Measurements from ENCODE around the gene FOXK1.
"Not testable (repeated sequence)": the region's sequence is repeated elsewhere in the genome, so short reads cannot be mapped to it uniquely, and the experiment has no call there.

The FOXK1 gene

DNA sequence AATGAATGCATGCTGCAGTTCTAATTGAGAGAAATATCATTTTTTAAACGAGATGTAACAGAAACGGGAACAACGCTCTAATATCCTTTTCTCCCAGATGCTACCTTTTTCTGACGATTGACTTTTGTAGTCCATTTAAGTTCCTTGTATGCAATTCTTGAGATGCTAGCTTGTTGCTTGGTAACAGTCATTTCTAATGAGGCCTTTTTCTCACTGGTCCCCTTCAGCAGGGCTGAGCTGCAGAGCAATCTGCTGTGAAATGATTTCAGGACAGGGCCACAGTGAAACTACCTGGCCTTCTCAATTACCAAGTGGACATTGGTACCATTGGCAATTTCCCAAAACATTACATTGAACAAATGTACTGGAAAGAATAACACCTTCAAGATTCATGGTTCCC, 26.2 kb upstream of the FOXK1 start:
- no peak overlapping the region for H3K4me3 Mint-ChIP-seq

DNA sequence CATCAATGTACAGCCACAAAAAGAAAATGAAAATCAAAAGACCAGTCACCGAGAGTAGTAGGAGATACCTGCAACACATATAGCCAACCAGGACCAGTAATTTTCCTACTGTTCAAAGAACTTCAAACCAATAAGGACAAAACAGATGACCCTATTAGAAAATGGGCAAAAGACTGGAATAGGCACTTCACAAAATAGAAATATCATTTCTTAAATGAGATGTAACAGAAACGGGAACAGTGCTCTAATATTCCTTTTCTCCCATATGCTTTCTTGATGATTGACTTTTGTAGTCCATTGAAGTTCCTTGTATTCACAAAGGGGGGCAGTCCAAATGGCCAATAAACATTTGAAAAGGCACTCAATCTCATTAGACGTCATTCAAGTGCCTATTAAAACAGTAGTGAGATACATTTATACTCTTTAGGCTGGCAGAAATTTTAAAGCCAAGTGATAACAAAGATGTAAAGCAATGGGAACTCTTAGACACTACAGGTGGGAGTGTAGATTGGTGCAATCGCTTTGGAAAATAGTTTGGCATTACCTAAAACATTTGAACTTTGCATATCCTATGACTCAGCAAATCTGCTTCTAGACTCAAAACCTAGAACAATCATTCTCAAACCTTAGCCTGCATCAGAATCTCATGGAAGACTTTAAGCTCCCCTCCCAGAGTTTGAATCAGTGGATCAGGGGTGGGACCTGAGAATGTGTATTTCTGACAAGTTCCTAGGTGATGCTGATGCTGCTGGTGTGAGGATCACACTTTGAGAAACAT, 24.3 kb upstream of the FOXK1 start:
- no peak overlapping the region for H3K4me3 Mint-ChIP-seq
- H3K4me1 Mint-ChIP-seq (ENCODE audit: low read depth), result no peaks in the 10 kb centered on the region
- intact Hi-C loops (cut with micrococcal nuclease), result no loop called here

More for the DNA sequence above, 26.2 kb upstream of the FOXK1 start:
- Mint-ChIP-seq H3K27me3 (no peaks in the 10 kb centered on the region), H3K36me3 (ENCODE audit: low read depth) (no peaks in the 10 kb centered on the region), H3K9me3 (peaks cover 22% of the 10 kb centered on the region), H3K27ac (no peak overlapping the region), H3K4me1 (ENCODE audit: low read depth) (no peaks in the 10 kb centered on the region)
- intact Hi-C loops (cut with micrococcal nuclease), result no loop called here

DNA sequence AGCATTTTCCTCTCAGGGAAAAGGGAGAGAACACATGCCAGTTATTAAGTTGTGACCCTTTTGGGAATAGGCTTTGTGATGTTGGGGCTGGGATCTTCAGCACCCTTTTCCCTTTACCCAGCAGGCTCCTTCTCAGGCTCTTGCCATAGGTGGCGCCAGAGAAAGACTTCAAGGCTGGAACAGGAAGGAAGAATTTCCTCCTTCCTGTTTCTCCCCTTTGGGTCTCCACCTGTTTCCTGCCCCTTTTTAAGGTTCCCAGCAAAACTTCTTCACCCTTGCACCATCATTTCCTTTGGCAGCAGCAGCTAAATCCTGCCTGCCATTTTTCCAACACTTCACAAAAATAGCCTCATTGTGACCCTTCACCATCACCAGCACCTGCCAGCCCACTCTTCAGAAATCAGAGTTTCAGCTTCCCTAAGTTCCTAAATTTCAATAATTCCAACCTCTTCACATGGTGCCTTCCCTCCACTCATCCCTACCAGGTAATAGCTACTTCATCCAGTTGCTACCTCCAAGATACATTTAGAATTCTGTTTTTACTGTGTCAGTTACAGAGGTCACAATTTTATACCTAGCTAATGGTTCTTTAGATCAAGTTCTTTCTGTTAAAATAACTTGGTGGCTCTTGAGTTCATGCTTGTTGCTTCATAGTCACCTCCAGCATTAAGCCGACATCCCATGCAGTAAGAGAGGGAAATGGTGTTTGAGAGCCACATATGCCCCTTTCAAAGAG, 22.4 kb upstream of the FOXK1 start:
- Mint-ChIP-seq H3K4me1 (ENCODE audit: low read depth) (no peaks in the 10 kb centered on the region), H3K27me3 (no peaks in the 10 kb centered on the region), H3K36me3 (ENCODE audit: low read depth) (no peaks in the 10 kb centered on the region), H3K27ac (no peak overlapping the region), H3K9me3 (peaks cover 22% of the 10 kb centered on the region), H3K4me3 (no peak overlapping the region)
- intact Hi-C loops (cut with micrococcal nuclease), result no loop called here

More for the DNA sequence above, 24.3 kb upstream of the FOXK1 start:
- H3K9me3 Mint-ChIP-seq, result peaks cover 22% of the 10 kb centered on the region
- H3K27ac Mint-ChIP-seq, result no peak overlapping the region
- H3K27me3 Mint-ChIP-seq, result no peaks in the 10 kb centered on the region
- no peaks in the 10 kb centered on the region for H3K36me3 Mint-ChIP-seq (ENCODE audit: low read depth)

DNA sequence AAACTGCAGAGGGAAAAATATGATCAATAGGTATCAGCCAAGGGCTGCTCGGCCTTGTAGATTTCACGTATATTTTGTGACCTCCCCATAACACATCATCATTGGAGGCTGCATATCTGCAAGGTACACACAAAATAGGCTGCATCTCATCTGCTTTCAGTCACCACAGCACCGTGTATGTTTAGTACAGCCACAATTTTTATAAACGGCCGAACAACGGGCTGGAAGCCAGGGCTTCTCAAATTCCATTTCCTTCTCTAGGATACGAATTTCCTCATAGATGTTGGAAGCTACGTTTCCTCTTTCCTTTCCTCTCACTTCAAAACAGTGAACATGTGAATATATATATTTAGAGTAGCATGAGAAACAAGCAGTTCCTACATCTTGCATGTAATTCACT, 20.2 kb upstream of the FOXK1 start:
- no peaks in the 10 kb centered on the region for H3K4me1 Mint-ChIP-seq (ENCODE audit: low read depth)
- intact Hi-C loops (cut with micrococcal nuclease), result no loop called here
- peaks cover 22% of the 10 kb centered on the region for H3K9me3 Mint-ChIP-seq

DNA sequence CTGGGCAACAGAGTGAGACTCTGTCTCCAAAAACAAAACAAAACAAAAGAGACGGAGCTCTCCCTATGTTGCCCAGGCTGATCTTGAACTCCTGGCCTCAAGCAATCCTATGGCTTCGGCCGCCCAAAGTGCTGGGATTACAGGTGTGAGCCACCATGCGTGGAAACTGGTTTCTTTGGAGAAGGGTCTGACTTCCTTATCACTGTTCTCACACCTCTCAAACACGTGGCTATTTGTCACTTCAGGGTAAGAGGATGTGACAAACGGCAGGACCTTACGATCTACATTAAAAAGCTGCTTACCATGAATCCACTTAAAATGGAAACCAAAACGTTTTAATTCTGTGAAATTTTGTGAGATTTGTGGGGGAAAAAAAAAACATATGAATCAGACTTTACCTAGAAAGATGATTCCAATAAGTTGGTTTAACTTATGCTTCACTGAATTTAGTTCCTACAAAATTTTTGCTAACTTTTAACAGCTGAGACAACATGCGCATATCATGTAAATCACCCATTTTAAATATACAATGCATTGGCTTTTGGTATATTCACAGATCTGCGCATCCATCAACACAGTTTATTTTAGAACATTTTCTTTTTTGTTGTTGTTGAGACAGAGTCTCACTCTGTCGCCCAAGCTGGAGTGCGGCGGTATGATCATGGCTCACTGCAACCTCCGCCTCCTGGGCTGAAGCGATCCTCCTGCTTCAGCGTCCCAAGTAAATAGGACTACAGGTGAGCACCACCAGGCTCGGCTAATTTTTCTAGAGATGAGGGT, 18.7 kb upstream of the FOXK1 start:
- intact Hi-C loops (cut with micrococcal nuclease), result no loop called here
- no peak overlapping the region for H3K4me3 Mint-ChIP-seq
- no peaks in the 10 kb centered on the region for H3K4me1 Mint-ChIP-seq (ENCODE audit: low read depth)
- no peaks in the 10 kb centered on the region for H3K27me3 Mint-ChIP-seq
- no peaks in the 10 kb centered on the region for H3K36me3 Mint-ChIP-seq (ENCODE audit: low read depth)
- no peak overlapping the region for H3K27ac Mint-ChIP-seq
- peaks cover 14% of the 10 kb centered on the region for H3K9me3 Mint-ChIP-seq

More for the DNA sequence above, 20.2 kb upstream of the FOXK1 start:
- Mint-ChIP-seq H3K4me3 (no peak overlapping the region), H3K36me3 (ENCODE audit: low read depth) (no peaks in the 10 kb centered on the region), H3K27me3 (no peaks in the 10 kb centered on the region), H3K27ac (no peak overlapping the region)

DNA sequence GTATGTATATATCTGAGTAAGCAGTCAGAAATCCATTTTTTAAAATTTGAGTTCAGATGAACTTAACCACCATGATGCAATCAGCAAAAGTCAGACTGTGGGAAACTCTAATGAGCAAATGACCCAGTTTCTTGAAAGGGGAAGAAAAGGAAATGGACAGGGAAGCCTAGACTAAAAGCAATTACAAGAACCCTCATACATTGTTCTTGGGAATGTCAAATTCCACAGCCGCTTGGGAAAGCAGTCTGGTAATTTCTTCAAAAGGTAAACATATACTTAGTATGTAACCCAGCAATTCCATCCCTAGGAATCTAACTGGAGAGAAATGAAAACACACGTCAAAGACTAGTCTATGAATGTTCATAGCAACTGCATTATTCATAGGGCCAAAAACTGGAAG, 16.4 kb upstream of the FOXK1 start:
- H3K9me3 Mint-ChIP-seq, result peaks cover 2% of the 10 kb centered on the region
- H3K4me1 Mint-ChIP-seq (ENCODE audit: low read depth), result no peaks in the 10 kb centered on the region
- H3K27ac Mint-ChIP-seq, result no peak overlapping the region
- no peak overlapping the region for H3K4me3 Mint-ChIP-seq
- no peaks in the 10 kb centered on the region for H3K27me3 Mint-ChIP-seq
- intact Hi-C loops (cut with micrococcal nuclease), result no loop called here
- no peaks in the 10 kb centered on the region for H3K36me3 Mint-ChIP-seq (ENCODE audit: low read depth)

DNA sequence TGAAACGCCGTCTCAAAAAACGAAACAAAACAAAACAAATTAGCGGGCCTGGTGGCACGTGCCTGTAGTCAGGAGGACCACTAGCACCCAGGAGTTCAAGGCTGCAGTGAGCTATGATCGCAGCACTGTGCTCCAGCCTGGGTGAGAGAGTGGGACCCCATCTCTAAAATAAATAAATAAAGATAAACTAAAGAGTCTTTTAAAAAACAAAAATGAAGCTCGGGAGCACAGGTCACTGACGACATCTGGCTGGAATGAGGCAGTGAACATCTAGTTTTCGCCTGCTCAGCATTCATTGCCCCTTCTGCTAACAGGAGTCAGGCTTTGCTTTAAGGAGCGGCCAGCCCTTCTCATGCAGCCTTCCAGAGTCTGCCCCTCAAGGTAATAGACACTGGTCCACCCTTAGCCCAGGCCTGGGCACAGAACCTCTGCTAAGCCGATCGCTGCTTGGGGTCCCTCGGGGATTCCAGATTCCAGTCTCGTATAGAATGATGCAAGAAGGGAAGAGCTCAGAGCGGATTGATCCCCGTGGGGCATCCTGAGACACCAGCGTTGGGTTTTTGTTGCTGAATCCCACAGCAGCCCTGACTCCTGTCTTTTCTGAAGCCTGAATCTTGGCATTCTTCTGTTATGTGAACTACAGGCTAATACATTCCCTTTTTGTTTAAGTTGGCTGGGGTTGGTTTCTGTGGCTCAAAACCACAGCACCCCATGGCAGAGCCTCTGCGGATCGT, 14.2 kb upstream of the FOXK1 start:
- peaks cover 7% of the 10 kb centered on the region for H3K9me3 Mint-ChIP-seq
- no peaks in the 10 kb centered on the region for H3K36me3 Mint-ChIP-seq (ENCODE audit: low read depth)
- no peak overlapping the region for H3K27ac Mint-ChIP-seq
- no peak overlapping the region for H3K4me3 Mint-ChIP-seq
- H3K27me3 Mint-ChIP-seq, result peaks cover 2% of the 10 kb centered on the region
- no peaks in the 10 kb centered on the region for H3K4me1 Mint-ChIP-seq (ENCODE audit: low read depth)
- intact Hi-C loops (cut with micrococcal nuclease), result no loop called here

DNA sequence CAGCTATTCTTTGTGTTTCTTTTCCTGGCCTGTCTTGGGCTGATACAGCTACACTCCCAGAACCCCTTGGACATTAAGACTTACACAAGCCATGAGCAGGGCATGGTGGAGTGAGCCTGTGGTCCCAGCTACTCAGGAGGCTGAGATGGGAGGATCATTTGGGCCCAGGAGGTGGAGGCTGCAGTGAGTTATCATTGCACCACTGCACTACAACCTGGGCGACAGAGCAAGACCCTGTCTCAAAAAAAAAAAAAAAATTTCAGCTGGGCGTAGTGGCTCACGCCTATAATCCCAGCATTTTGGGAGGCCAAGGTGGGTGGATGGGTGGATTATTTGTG, 13.6 kb upstream of the FOXK1 start:
- H3K27ac Mint-ChIP-seq, result no peak overlapping the region
- no peaks in the 10 kb centered on the region for H3K4me1 Mint-ChIP-seq (ENCODE audit: low read depth)
- H3K9me3 Mint-ChIP-seq, result peaks cover 7% of the 10 kb centered on the region
- peaks cover 2% of the 10 kb centered on the region for H3K27me3 Mint-ChIP-seq
- H3K36me3 Mint-ChIP-seq (ENCODE audit: low read depth), result no peaks in the 10 kb centered on the region
- intact Hi-C loops (cut with micrococcal nuclease), result no loop called here
- no peak overlapping the region for H3K4me3 Mint-ChIP-seq

DNA sequence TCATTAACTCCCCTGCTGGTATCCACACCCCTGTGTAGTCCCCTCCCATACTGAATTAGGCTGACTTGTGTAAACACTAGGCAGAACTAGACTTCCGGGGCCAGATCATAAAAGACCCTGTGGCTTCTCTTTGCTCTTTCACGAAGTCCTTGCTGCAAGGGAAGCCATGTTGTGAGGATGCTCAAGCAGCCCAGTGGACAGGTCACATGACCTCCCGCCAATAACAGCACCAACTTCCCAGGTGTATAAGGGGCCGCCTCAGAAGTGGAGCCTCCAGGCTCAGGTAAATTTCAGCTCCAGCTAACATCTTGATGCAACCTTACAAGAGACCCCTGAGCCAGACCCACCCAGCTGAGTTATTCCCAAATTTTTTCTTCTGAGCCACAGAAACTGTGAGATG, 11.3 kb upstream of the FOXK1 start:
- no peak overlapping the region for H3K27ac Mint-ChIP-seq
- no peaks in the 10 kb centered on the region for H3K36me3 Mint-ChIP-seq (ENCODE audit: low read depth)
- H3K27me3 Mint-ChIP-seq, result peaks cover 2% of the 10 kb centered on the region
- H3K4me1 Mint-ChIP-seq (ENCODE audit: low read depth), result no peaks in the 10 kb centered on the region
- intact Hi-C loops (cut with micrococcal nuclease), result no loop called here
- H3K4me3 Mint-ChIP-seq, result no peak overlapping the region
- peaks cover 7% of the 10 kb centered on the region for H3K9me3 Mint-ChIP-seq

DNA sequence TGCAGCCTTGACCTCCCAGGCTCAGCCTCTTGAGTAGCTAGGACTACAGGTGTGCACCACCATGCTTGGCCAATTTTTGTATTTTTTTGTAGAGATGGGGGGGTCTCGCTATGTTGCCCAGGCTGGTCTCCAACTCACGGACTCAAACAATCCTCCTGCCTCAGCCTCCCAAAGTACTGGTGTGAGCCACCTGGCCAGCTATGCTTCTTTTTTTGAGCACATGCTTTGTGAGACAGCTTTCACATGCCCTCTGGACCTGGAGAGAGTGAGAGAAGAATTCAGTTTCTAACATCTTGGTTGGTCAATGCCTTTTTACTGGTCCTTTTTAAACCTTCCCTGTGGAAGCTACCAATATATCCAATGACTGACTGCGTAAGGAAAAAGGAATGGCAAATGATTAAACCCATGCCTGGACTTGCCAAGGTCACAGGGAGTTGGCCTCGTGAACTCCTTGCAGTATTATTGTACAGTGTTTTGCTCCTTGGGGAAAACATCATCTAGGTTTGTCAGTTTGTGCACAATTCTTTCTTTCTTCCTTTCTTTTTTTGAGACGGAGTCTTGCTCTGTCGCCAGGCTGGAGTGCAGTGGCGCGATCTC, 6.2 kb upstream of the FOXK1 start:
- Mint-ChIP-seq H3K27ac (no peak overlapping the region), H3K4me1 (ENCODE audit: low read depth) (peaks cover 4% of the 10 kb centered on the region), H3K4me3 (no peak overlapping the region), H3K27me3 (peaks cover 2% of the 10 kb centered on the region), H3K36me3 (ENCODE audit: low read depth) (no peaks in the 10 kb centered on the region), H3K9me3 (peaks cover 8% of the 10 kb centered on the region)
- intact Hi-C loops (cut with micrococcal nuclease), result no loop called here

DNA sequence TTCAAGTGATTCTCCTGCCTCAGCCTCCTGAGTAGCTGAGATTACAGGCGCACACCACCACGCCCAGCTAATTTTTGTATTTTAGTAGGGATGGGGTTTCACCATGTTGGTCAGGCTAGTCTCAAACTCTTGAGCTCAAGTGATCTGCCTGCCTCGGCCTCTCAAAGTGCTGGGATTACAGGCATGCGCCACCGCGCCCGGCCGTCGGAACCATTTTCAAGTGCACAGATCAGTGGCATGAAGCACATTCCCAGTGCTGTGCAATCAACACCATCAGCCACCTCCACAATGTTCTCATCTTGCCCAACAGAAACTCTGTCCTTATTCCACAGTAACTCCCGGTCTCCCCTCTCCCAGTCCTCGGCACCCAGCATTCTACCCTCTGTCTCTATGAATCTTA, 4.6 kb upstream of the FOXK1 start:
- intact Hi-C loops (cut with micrococcal nuclease); H3K4me3 Mint-ChIP-seq; H3K36me3 Mint-ChIP-seq (ENCODE audit: low read depth); H3K27ac Mint-ChIP-seq; H3K9me3 Mint-ChIP-seq; H3K27me3 Mint-ChIP-seq: not testable (repeated sequence)
- peaks cover 13% of the 10 kb centered on the region for H3K4me1 Mint-ChIP-seq (ENCODE audit: low read depth)

DNA sequence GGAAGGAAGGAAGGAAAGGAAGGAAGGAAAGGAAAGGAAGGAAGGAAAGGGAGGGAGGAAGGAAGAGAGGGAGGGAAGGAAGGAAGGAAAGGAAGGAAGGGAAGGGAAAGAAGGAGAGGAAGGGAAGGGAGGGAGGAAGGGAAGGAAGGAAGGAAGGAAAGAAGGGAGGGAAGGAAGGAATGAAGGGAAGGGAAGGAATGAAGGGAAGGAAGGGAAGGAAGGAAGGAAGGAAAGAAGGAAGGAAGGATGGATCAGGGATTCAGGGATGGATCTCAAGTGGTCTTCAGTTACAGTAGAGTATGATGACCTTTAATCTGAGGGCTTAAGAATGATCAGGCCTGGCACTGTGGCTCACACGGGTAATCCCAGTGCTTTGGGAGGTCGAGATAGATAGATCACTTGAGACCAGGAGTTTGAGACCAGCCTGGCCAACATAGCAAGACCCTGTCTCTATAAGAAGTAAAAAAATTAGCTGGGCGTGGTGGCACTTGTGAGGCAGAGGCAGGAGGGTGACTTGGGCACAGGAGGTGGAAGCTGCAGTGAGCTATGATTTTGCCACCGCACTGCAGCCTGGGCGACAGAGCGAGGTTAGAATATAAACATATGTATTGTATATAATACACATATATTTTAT, 760 bp upstream of the FOXK1 start:
- Mint-ChIP-seq H3K27me3 (peaks cover 1% of the 10 kb centered on the region), H3K9me3 (peaks cover 8% of the 10 kb centered on the region), H3K36me3 (ENCODE audit: low read depth) (peaks cover 22% of the 10 kb centered on the region), H3K4me3 (peak overlapping the region; percentile 71), H3K27ac (peak overlapping the region; percentile 78), H3K4me1 (ENCODE audit: low read depth) (peaks cover 40% of the 10 kb centered on the region)
- intact Hi-C loops (cut with micrococcal nuclease), result loop anchor here (1.0 to 5.0 kb wide), 2 partner anchors 40 to 46 kb away; no protein-coding TSS in a partner anchor

DNA sequence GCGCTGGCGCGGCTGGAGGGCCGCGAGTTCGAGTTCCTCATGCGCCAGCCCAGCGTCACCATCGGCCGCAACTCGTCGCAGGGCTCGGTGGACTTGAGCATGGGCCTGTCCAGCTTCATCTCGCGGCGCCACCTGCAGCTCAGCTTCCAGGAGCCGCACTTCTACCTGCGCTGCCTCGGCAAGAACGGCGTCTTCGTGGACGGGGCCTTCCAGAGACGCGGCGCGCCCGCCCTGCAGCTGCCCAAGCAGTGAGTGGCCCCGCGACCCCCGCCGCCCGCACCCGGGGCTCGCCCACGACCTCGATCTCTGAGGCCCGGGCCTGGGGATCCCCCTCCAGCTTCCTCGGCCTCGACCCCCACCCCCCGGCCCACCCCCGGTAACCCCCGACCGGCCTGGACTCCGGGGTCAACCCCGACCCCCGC, 537 bp downstream of the FOXK1 start:
- Mint-ChIP-seq H3K27me3 (peaks cover 1% of the 10 kb centered on the region), H3K4me3 (peak overlapping the region; percentile 85), H3K4me1 (ENCODE audit: low read depth) (peaks cover 53% of the 10 kb centered on the region), H3K9me3 (peaks cover 8% of the 10 kb centered on the region), H3K36me3 (ENCODE audit: low read depth) (peaks cover 35% of the 10 kb centered on the region), H3K27ac (peak overlapping the region; percentile 93)
- intact Hi-C loops (cut with micrococcal nuclease), result loop anchor here (2.0 to 5.0 kb wide), 2 partner anchors 45 to 72 kb away; no protein-coding TSS in a partner anchor
